GM12874 (cell line): ENCODE results near the gene TEX29.

ENCODE experiments used
- CTCF ChIP-seq: IDR thresholded peaks from 2 replicates; pipeline ENCODE4 v1.5.1; 2011; ENCODE audit warnings: low read depth, mild to moderate bottlenecking, control low read depth, low read length, moderate library complexity; ENCODE audit not compliant: insufficient read depth

The TEX29 gene

GRCh38 chr13:111278743-111279652, 41.4 kb upstream of the TEX29 start:
- no peak for TF ChIP-seq CTCF

GRCh38 chr13:111280226-111280625, 40.2 kb upstream of the TEX29 start:
- TF ChIP-seq CTCF, result no peak

- no peak for TF ChIP-seq CTCF
Measured at GRCh38 chr13:111280681-111281585, 39.5 kb upstream of the TEX29 start.

GRCh38 chr13:111281751-111282311, 38.6 kb upstream of the TEX29 start:
- no peak for TF ChIP-seq CTCF

- TF ChIP-seq CTCF, result no peak
Measured at GRCh38 chr13:111282425-111282824, 38.0 kb upstream of the TEX29 start.

GRCh38 chr13:111282997-111283396, 37.4 kb upstream of the TEX29 start:
- TF ChIP-seq CTCF, result no peak

GRCh38 chr13:111283457-111283856, 37.0 kb upstream of the TEX29 start:
- TF ChIP-seq CTCF, result no peak
